Glutamatergic neuron (in vitro differentiated cells): ENCODE results near the gene UNC5B. TPM values are rescaled to one million over a fixed set of nuclear protein-coding genes. Genes with fewer than 3 reads are reported as not detected.

ENCODE experiments used
- DNase-seq: peaks from one replicate; pipeline ENCODE4 v3.0.0; 2022
- H3K27ac Mint-ChIP-seq: one replicate; pipeline ENCODE4 v1.8.0; 2020; ENCODE audit warnings: mild to moderate bottlenecking, mixed read lengths, inconsistent platforms; ENCODE audit not compliant: unreplicated experiment
- H3K27me3 Mint-ChIP-seq: one replicate; pipeline ENCODE4 v1.8.0; 2020; ENCODE audit warnings: mild to moderate bottlenecking, moderate library complexity, mixed read lengths, inconsistent platforms; ENCODE audit not compliant: unreplicated experiment
- H3K36me3 Mint-ChIP-seq: one replicate; pipeline ENCODE4 v1.8.0; 2020; ENCODE audit warnings: mild to moderate bottlenecking, mixed read lengths, inconsistent platforms; ENCODE audit not compliant: unreplicated experiment
- H3K4me1 Mint-ChIP-seq: one replicate; pipeline ENCODE4 v1.8.0; 2020; ENCODE audit warnings: mild to moderate bottlenecking, low read depth, mixed read lengths, inconsistent platforms; ENCODE audit not compliant: unreplicated experiment
- H3K4me3 Mint-ChIP-seq: one replicate; pipeline ENCODE4 v1.8.0; 2020; ENCODE audit warnings: mild to moderate bottlenecking, mixed read lengths, inconsistent platforms; ENCODE audit not compliant: unreplicated experiment
- H3K9me3 Mint-ChIP-seq: one replicate; pipeline ENCODE4 v1.8.0; 2020; ENCODE audit warnings: mild to moderate bottlenecking, moderate library complexity, mixed read lengths, inconsistent platforms; ENCODE audit not compliant: unreplicated experiment
- CTCF ChIP-seq: fragments of 200-600 bp; sonication (generic); IDR thresholded peaks from one replicate; pipeline ENCODE4 v1.5.0; 2021; ENCODE audit not compliant: partially characterized antibody, unreplicated experiment
- total RNA-seq: library from RNA; stranded (reverse); fragmentation: NEBNext Ultra II Directional; extraction: Animal tissue kit (Norgen Biotek cat#: 25700); gene quantifications from one replicate; pipeline ENCODE4 v1.2.1, GENCODE V29; 2021; ENCODE audit not compliant: unreplicated experiment

Gene UNC5B
- total RNA-seq, 1 donor from 2014 or later = 22.6 TPM

- DNase-seq = no peak
- Mint-ChIP-seq H3K4me1 (peaks cover 12% of the 10 kb centered on the region), H3K9me3 (peaks cover 5% of the 10 kb centered on the region), H3K27ac (no peak overlapping the region), H3K4me3 (no peak overlapping the region), H3K27me3 (peaks cover 1% of the 10 kb centered on the region), H3K36me3 (no peaks in the 10 kb centered on the region)
- no peak for TF ChIP-seq CTCF
These were observed 37.6 kb downstream of the UNC5B start for GRCh38 chr10:71249996-71250395.

GRCh38 chr10:71250405-71250804 lies 38.0 kb downstream of the UNC5B start:
- H3K27me3 Mint-ChIP-seq = peaks cover 1% of the 10 kb centered on the region
- peaks cover 14% of the 10 kb centered on the region for H3K4me1 Mint-ChIP-seq
- H3K27ac Mint-ChIP-seq = no peak overlapping the region
- H3K36me3 Mint-ChIP-seq = no peaks in the 10 kb centered on the region
- H3K9me3 Mint-ChIP-seq = peaks cover 9% of the 10 kb centered on the region
- no peak overlapping the region for H3K4me3 Mint-ChIP-seq
- DNase-seq = no peak
- no peak for TF ChIP-seq CTCF

- Mint-ChIP-seq H3K9me3 (peaks cover 10% of the 10 kb centered on the region), H3K27ac (no peak overlapping the region), H3K27me3 (peaks cover 5% of the 10 kb centered on the region), H3K36me3 (no peaks in the 10 kb centered on the region), H3K4me1 (peaks cover 16% of the 10 kb centered on the region), H3K4me3 (no peak overlapping the region)
- DNase-seq = no peak
- no peak for TF ChIP-seq CTCF
These were observed 38.5 kb downstream of the UNC5B start for GRCh38 chr10:71250842-71251241.

- Mint-ChIP-seq H3K9me3 (peaks cover 10% of the 10 kb centered on the region), H3K27me3 (peaks cover 7% of the 10 kb centered on the region), H3K4me3 (no peak overlapping the region), H3K4me1 (peaks cover 16% of the 10 kb centered on the region), H3K27ac (no peak overlapping the region), H3K36me3 (no peaks in the 10 kb centered on the region)
- TF ChIP-seq CTCF = no peak
- no peak for DNase-seq
These were observed 38.9 kb downstream of the UNC5B start for GRCh38 chr10:71251319-71251718.

GRCh38 chr10:71252220-71252619 lies 39.9 kb downstream of the UNC5B start:
- H3K4me3 Mint-ChIP-seq = no peak overlapping the region
- no peak for DNase-seq
- peaks cover 16% of the 10 kb centered on the region for H3K4me1 Mint-ChIP-seq
- no peak overlapping the region for H3K27ac Mint-ChIP-seq
- H3K36me3 Mint-ChIP-seq = no peaks in the 10 kb centered on the region
- peaks cover 7% of the 10 kb centered on the region for H3K27me3 Mint-ChIP-seq
- TF ChIP-seq CTCF = no peak
- peaks cover 10% of the 10 kb centered on the region for H3K9me3 Mint-ChIP-seq
